Liver (tissue), 9 donors: Measurements from ENCODE around the gene TNS1. TPM values are rescaled to one million over a fixed set of nuclear protein-coding genes. Genes with fewer than 3 reads are reported as not detected.

Source experiments
- DNase-seq: peaks from one replicate; pipeline ENCODE4 v3.0.0-alpha.2; 2017; ENCODE audit warnings: low spot score
- H3K27ac ChIP-seq, 2 donors: one replicate each; pipeline ENCODE4 v1.7.0; 2013; ENCODE audit warnings: inconsistent platforms in 2 of 2, low read length in 2 of 2, control low read depth in 1 of 2, low read depth in 1 of 2, mild to moderate bottlenecking in 1 of 2
- H3K27me3 ChIP-seq, 4 donors: one replicate each; pipeline versions ENCODE4 v1.6.1 to v1.7.0; 2013; ENCODE audit warnings: low read length in 3 of 4, inconsistent platforms in 1 of 4, mild to moderate bottlenecking in 1 of 4, moderate library complexity in 1 of 4; ENCODE audit not compliant: control insufficient read depth in 4 of 4, insufficient read depth in 4 of 4
- H3K36me3 ChIP-seq, 4 donors: one replicate each; pipeline versions ENCODE4 v1.6.1 to v1.7.0; 2013; ENCODE audit warnings: low read length in 3 of 4, mild to moderate bottlenecking in 3 of 4, low read depth in 1 of 4, moderate library complexity in 1 of 4; ENCODE audit not compliant: control insufficient read depth in 4 of 4, insufficient read depth in 3 of 4
- H3K4me1 ChIP-seq, 4 donors: one replicate each; pipeline versions ENCODE4 v1.6.1 to v1.7.0; 2013; ENCODE audit warnings: low read length in 3 of 4, mild to moderate bottlenecking in 3 of 4, moderate library complexity in 1 of 4; ENCODE audit not compliant: control insufficient read depth in 4 of 4, insufficient read depth in 4 of 4
- H3K4me3 ChIP-seq, 3 donors: one replicate each; pipeline versions ENCODE4 v1.6.1 to v1.7.0; 2013; ENCODE audit warnings: low read length in 3 of 3, control low read depth in 1 of 3, low read depth in 1 of 3, mild to moderate bottlenecking in 1 of 3
- H3K9ac ChIP-seq, 2 donors: one replicate each; pipeline ENCODE4 v1.7.0; 2013; ENCODE audit warnings: low read length in 2 of 2, mild to moderate bottlenecking in 2 of 2, moderate library complexity in 2 of 2, control low read depth in 1 of 2, low read depth in 1 of 2
- H3K9me3 ChIP-seq, 4 donors: one replicate each; pipeline versions ENCODE4 v1.6.1 to v1.7.0; 2013; ENCODE audit warnings: low read length in 3 of 4; ENCODE audit not compliant: control insufficient read depth in 4 of 4
- ATF3 ChIP-seq: IDR thresholded peaks from 2 replicates; pipeline ENCODE4 v1.6.1; 2016; ENCODE audit warnings: antibody characterized with exemption
- CTCF ChIP-seq: fragments of 150-350 bp; IDR thresholded peaks from 2 replicates; pipeline ENCODE4 v1.5.1; 2017; ENCODE audit warnings: improper control_type of control experiment, low read depth, low read length; ENCODE audit not compliant: missing input control
- EGR1 ChIP-seq, 2 donors: IDR thresholded peaks; 2 replicates each; pipeline ENCODE4 v1.6.1; 2016 to 2018; ENCODE audit warnings: antibody characterized with exemption in 2 of 2, low read depth in 2 of 2
- FOXA1 ChIP-seq: IDR thresholded peaks from 2 replicates; pipeline ENCODE4 v1.6.1; 2016; ENCODE audit warnings: antibody characterized with exemption
- FOXA2 ChIP-seq: IDR thresholded peaks from 2 replicates; pipeline ENCODE4 v1.6.1; 2016; ENCODE audit warnings: antibody characterized with exemption
- GABPA ChIP-seq, 2 donors: IDR thresholded peaks in 1 of 2; conservative IDR thresholded peaks in 1 of 2; 2 replicates each; pipeline ENCODE4 v1.6.1; 2016; ENCODE audit warnings: antibody characterized with exemption in 2 of 2, mild to moderate bottlenecking in 1 of 2, moderate library complexity in 1 of 2
- HNF4A ChIP-seq, 2 donors: conservative IDR thresholded peaks; 2 replicates each; pipeline ENCODE4 v1.6.1; 2016; ENCODE audit warnings: antibody characterized with exemption in 2 of 2, mild to moderate bottlenecking in 2 of 2
- HNF4G ChIP-seq: IDR thresholded peaks from 2 replicates; pipeline ENCODE4 v1.6.1; 2016; ENCODE audit warnings: antibody characterized with exemption
- JUND ChIP-seq, 2 donors: IDR thresholded peaks; 2 replicates each; pipeline ENCODE4 v1.6.1; 2016; ENCODE audit warnings: antibody characterized with exemption in 2 of 2
- MAX ChIP-seq: IDR thresholded peaks from 2 replicates; pipeline ENCODE4 v1.6.1; 2016; ENCODE audit warnings: antibody characterized with exemption
- NR2F2 ChIP-seq: IDR thresholded peaks from 2 replicates; pipeline ENCODE4 v1.6.1; 2016; ENCODE audit warnings: antibody characterized with exemption
- RAD21 ChIP-seq, 2 donors: IDR thresholded peaks; 2 replicates each; pipeline ENCODE4 v1.6.1; 2016; ENCODE audit warnings: antibody characterized with exemption in 2 of 2, mild to moderate bottlenecking in 2 of 2
- REST ChIP-seq: IDR thresholded peaks from 2 replicates; pipeline ENCODE4 v1.6.1; 2016; ENCODE audit warnings: antibody characterized with exemption, mild to moderate bottlenecking
- RXRA ChIP-seq, 2 donors: IDR thresholded peaks; 2 replicates each; pipeline ENCODE4 v1.6.1; 2017 to 2018; ENCODE audit warnings: antibody characterized with exemption in 2 of 2, mild to moderate bottlenecking in 1 of 2
- SP1 ChIP-seq: IDR thresholded peaks from 2 replicates; pipeline ENCODE4 v1.6.1; 2018; ENCODE audit warnings: antibody characterized with exemption, mild to moderate bottlenecking
- TAF1 ChIP-seq: conservative IDR thresholded peaks from 2 replicates; pipeline ENCODE4 v1.6.1; 2016; ENCODE audit warnings: antibody characterized with exemption, mild to moderate bottlenecking
- YY1 ChIP-seq: IDR thresholded peaks from 2 replicates; pipeline ENCODE4 v1.6.1; 2016; ENCODE audit warnings: antibody characterized with exemption, mild to moderate bottlenecking
- ZBTB33 ChIP-seq: IDR thresholded peaks from 2 replicates; pipeline ENCODE4 v1.6.1; 2016; ENCODE audit warnings: antibody characterized with exemption
- WGBS: extraction: QIAGEN DNeasy Blood & Tissue Kit; methylation state at CpG from one replicate; pipeline ENCODE4 v1.1.7; 2013; 5-methylcytosine and 5-hydroxymethylcytosine counted together
- polyA plus RNA-seq, 2 donors: library from polyadenylated mRNA; stranded (reverse) in 1 of 2; unstranded in 1 of 2; fragments of 200-250 nt in 1 of 2; fragments of >200 nt in 1 of 2; fragmentation: Nextera tagmentation in 1 of 2; extraction: Ambion mirVana in 1 of 2; gene quantifications; one replicate each; pipeline versions ENCODE4 v1.2.1 to v1.2.3, GENCODE V29; 2013 to 2015
- total RNA-seq, 2 donors: library from RNA; depleted of rRNA; stranded (reverse); fragments of >200 nt; gene quantifications; one replicate each; pipeline ENCODE4 v1.2.3, GENCODE V29; 2014
- donor health status: healthy.
- donor health status: healthy.
- donor health status: healthy.
- donor health status: healthy.
- donor health status: healthy.

Gene TNS1
- total and polyA plus RNA-seq, 4 donors, result 16.3 to 128 (median 57.3) TPM

GRCh38 chr2:218005486-218005885 lies 2.7 kb upstream of the TNS1 start:
- WGBS, result 92% methylated on average over 3 of the region's 3 CpGs
- no peak overlapping the region for H3K4me3 ChIP-seq
- H3K4me1 ChIP-seq, result peaks cover 0 to 8% (median 7%) of the 10 kb centered on the region in 4 donors
- no peaks in the 10 kb centered on the region for H3K9me3 ChIP-seq
- H3K36me3 ChIP-seq, result no peaks in the 10 kb centered on the region
- TF ChIP-seq ATF3 (no peak), EGR1 (IDR thresholded peaks at IDR 0.05; ENCODE audit: low read depth in 2 of 2) (no peak), FOXA1 (no peak), HNF4A (conservative IDR thresholded peaks at IDR 0.05) (no peak), FOXA2 (no peak), RXRA (IDR thresholded peaks at IDR 0.05) (no peak), NR2F2 (no peak), SP1 (no peak), CTCF (no peak), YY1 (no peak), RAD21 (IDR thresholded peaks at IDR 0.05) (no peak), REST (no peak), HNF4G (no peak), GABPA (IDR thresholded peaks at IDR 0.05 in 1 of 2, conservative IDR thresholded peaks at IDR 0.05 in 1 of 2) (no peak), TAF1 (no peak), MAX (no peak), JUND (IDR thresholded peaks at IDR 0.05) (no peak)
- DNase-seq, result no peak
- no peak overlapping the region for H3K9ac ChIP-seq
- H3K27me3 ChIP-seq, result peaks cover 0 to 6% (median 1%) of the 10 kb centered on the region in 4 donors
- H3K27ac ChIP-seq, result no peak overlapping the region

GRCh38 chr2:218005028-218005427 lies 2.2 kb upstream of the TNS1 start:
- Histone ChIP-seq H3K4me3 (no peak overlapping the region), H3K36me3 (no peaks in the 10 kb centered on the region), H3K4me1 (peaks cover 0 to 5% (median 2%) of the 10 kb centered on the region in 4 donors), H3K27ac (no peak overlapping the region), H3K9me3 (no peaks in the 10 kb centered on the region), H3K27me3 (peaks cover 0 to 6% (median 1%) of the 10 kb centered on the region in 4 donors), H3K9ac (no peak overlapping the region)
- WGBS, result 94% methylated on average over 4 of the region's 4 CpGs
- DNase-seq, result no peak
- TF ChIP-seq EGR1 (IDR thresholded peaks at IDR 0.05; ENCODE audit: low read depth in 2 of 2) (no peak), GABPA (IDR thresholded peaks at IDR 0.05 in 1 of 2, conservative IDR thresholded peaks at IDR 0.05 in 1 of 2) (no peak), TAF1 (no peak), NR2F2 (no peak), CTCF (no peak), YY1 (no peak), ATF3 (no peak), HNF4A (conservative IDR thresholded peaks at IDR 0.05) (no peak), FOXA1 (no peak), SP1 (no peak), ZBTB33 (no peak), MAX (no peak)
